Activated CD8-positive, alpha-beta memory T cell treated with anti-CD3 and anti-CD28 coated beads, Interleukin-2, amount 50 U/mL, for 1 hour (primary cell): ENCODE data around the gene GPALPP1.
"Not testable (repeated sequence)": the region's sequence is repeated elsewhere in the genome, so short reads cannot be mapped to it uniquely, and the experiment has no call there.

Experiments used
- DNase-seq: peaks from one replicate; pipeline ENCODE4 v3.0.0-alpha.2; 2020; ENCODE audit errors: extremely low read depth

GPALPP1 gene

GRCh38 chr13:44989071-44989889 lies at the start of gene GPALPP1, which contains the start of gene NUFIP1:
Gene GPALPP1 (plus strand): TSS chr13:44989538. CDS start chr13:44989655, 117 bp downstream.
Gene NUFIP1 (minus strand): TSS chr13:44989471. CDS start chr13:44989436, 35 bp downstream.
- DNase-seq = peak; percentile 85

GRCh38 chr13:44943411-44943810 lies 45.9 kb upstream of the GPALPP1 start:
- not testable (repeated sequence) for DNase-seq

- no peak for DNase-seq
These were observed 38.2 kb upstream of the GPALPP1 start for GRCh38 chr13:44951184-44951583.

GRCh38 chr13:44952671-44953070 lies 36.7 kb upstream of the GPALPP1 start:
- DNase-seq = no peak

GRCh38 chr13:44954224-44954623 lies 35.1 kb upstream of the GPALPP1 start:
- no peak for DNase-seq

GRCh38 chr13:44955406-44955805 lies 33.9 kb upstream of the GPALPP1 start:
- no peak for DNase-seq

GRCh38 chr13:44961997-44962396 lies 27.3 kb upstream of the GPALPP1 start:
- no peak for DNase-seq

- DNase-seq = no peak
These were observed 21.5 kb upstream of the GPALPP1 start for GRCh38 chr13:44967704-44968433.

- DNase-seq = no peak
These were observed 20.9 kb upstream of the GPALPP1 start for GRCh38 chr13:44968434-44968815.

GRCh38 chr13:44969551-44970484 lies 19.5 kb upstream of the GPALPP1 start:
- DNase-seq = no peak

- DNase-seq = no peak
These were observed 17.4 kb upstream of the GPALPP1 start for GRCh38 chr13:44971656-44972595.

GRCh38 chr13:44972956-44973581 lies 16.3 kb upstream of the GPALPP1 start:
- no peak for DNase-seq

- DNase-seq = no peak
These were observed 15.1 kb upstream of the GPALPP1 start for GRCh38 chr13:44974056-44974793.

- DNase-seq = no peak
These were observed 13.1 kb upstream of the GPALPP1 start for GRCh38 chr13:44976196-44976595.

GRCh38 chr13:44976949-44977583 lies 12.3 kb upstream of the GPALPP1 start:
- DNase-seq = no peak

GRCh38 chr13:44978328-44978727 lies 11.0 kb upstream of the GPALPP1 start:
- no peak for DNase-seq

GRCh38 chr13:44989941-44990340 lies 603 bp downstream of the GPALPP1 start:
- no peak for DNase-seq

- no peak for DNase-seq
These were observed 14.1 kb downstream of the GPALPP1 start for GRCh38 chr13:45003417-45003816.

GRCh38 chr13:45004096-45004495 lies 14.8 kb downstream of the GPALPP1 start:
- DNase-seq = no peak
